Loucy (cell line): Measurements from ENCODE around the gene ARHGAP35.

Source experiments
- H2AFZ ChIP-seq: fragments of 200-600 bp; sonication (generic); 2 replicates; pipeline ENCODE4 v1.6.0; 2016; ENCODE audit warnings: antibody characterized with exemption, mild to moderate bottlenecking, low read length, moderate library complexity
- H3F3A ChIP-seq: fragments of 200-600 bp; 2 replicates; pipeline ENCODE4 v1.6.0; 2016; ENCODE audit warnings: antibody characterized with exemption, low read depth, mild to moderate bottlenecking
- H3K27me3 ChIP-seq: fragments of 200-600 bp; sonication (generic); 2 replicates; pipeline ENCODE4 v1.6.1; 2014; ENCODE audit warnings: low read length, mild to moderate bottlenecking; ENCODE audit not compliant: insufficient read depth, poor library complexity, severe bottlenecking
- H3K36me3 ChIP-seq: fragments of 200-600 bp; sonication (generic); 2 replicates; pipeline ENCODE4 v1.6.1; 2016; ENCODE audit warnings: low read length; ENCODE audit not compliant: insufficient read depth
- H3K4me1 ChIP-seq: fragments of 200-600 bp; sonication (generic); 2 replicates; pipeline ENCODE4 v1.5.1; 2014; ENCODE audit warnings: low read length, mild to moderate bottlenecking; ENCODE audit not compliant: insufficient read depth, poor library complexity, severe bottlenecking
- H3K4me2 ChIP-seq: fragments of 200-600 bp; sonication (generic); 2 replicates; pipeline ENCODE4 v1.6.0; 2014; ENCODE audit warnings: antibody characterized with exemption, low read length, low read depth, mild to moderate bottlenecking; ENCODE audit not compliant: poor library complexity, severe bottlenecking
- H3K4me3 ChIP-seq: fragments of 200-600 bp; sonication (generic); 2 replicates; pipeline ENCODE4 v1.5.1; 2014; ENCODE audit warnings: low read length, mild to moderate bottlenecking, mixed read lengths; ENCODE audit not compliant: poor library complexity, severe bottlenecking
- H3K79me2 ChIP-seq: fragments of 200-600 bp; sonication (generic); 2 replicates; pipeline ENCODE4 v1.6.1; 2014; ENCODE audit warnings: low read length; ENCODE audit not compliant: insufficient read depth
- H3K9ac ChIP-seq: fragments of 200-600 bp; sonication (generic); 2 replicates; pipeline ENCODE4 v1.6.0; 2014; ENCODE audit warnings: mild to moderate bottlenecking, low read depth, low read length, moderate library complexity; ENCODE audit not compliant: poor library complexity, severe bottlenecking
- H3K9me2 ChIP-seq: fragments of 200-600 bp; sonication (generic); replicated peaks from 2 replicates; pipeline ENCODE4 v1.6.1; 2016; ENCODE audit warnings: low read depth, low read length, mixed read lengths
- H3K9me3 ChIP-seq: fragments of 200-600 bp; sonication (generic); 2 replicates; pipeline ENCODE4 v1.6.1; 2014; ENCODE audit warnings: mild to moderate bottlenecking, antibody characterized with exemption, low read length, low read depth; ENCODE audit not compliant: insufficient read depth
- H4K20me1 ChIP-seq: fragments of 200-600 bp; sonication (generic); 2 replicates; pipeline ENCODE4 v1.6.0; 2014; ENCODE audit warnings: antibody characterized with exemption, low read length, mild to moderate bottlenecking; ENCODE audit not compliant: insufficient read depth, poor library complexity, severe bottlenecking
- EZH2phosphoT487 ChIP-seq: fragments of 200-600 bp; IDR thresholded peaks from 2 replicates; pipeline ENCODE4 v1.6.1; 2018; ENCODE audit warnings: antibody characterized with exemption, mild to moderate bottlenecking, moderate library complexity, borderline replicate concordance
- TF ChIP-seq, protein P1 (sequence below): fragments of 200-600 bp; sonication (generic); conservative IDR thresholded peaks from 2 replicates; pipeline ENCODE4 v1.5.1; 2014; ENCODE audit warnings: mild to moderate bottlenecking, antibody characterized with exemption, low read length

Gene ARHGAP35

GRCh38 chr19:46859637-46860124 lies 1.1 kb upstream of the ARHGAP35 start:
- Histone ChIP-seq H3K79me2 (peaks cover 42% of the 10 kb centered on the region), H3K9ac (peak overlapping the region; percentile 48), H3K27me3 (no peaks in the 10 kb centered on the region), H3K4me3 (peak overlapping the region; percentile 74), H2AFZ (peak overlapping the region; percentile 5; the same call in 1 of the 2 replicates), H3F3A (peaks cover 6% of the 10 kb centered on the region; the same call in 1 of the 2 replicates), H3K4me2 (peak overlapping the region; percentile 80), H3K9me3 (no peaks in the 10 kb centered on the region), H3K36me3 (no peaks in the 10 kb centered on the region), H3K9me2 (no peaks in the 10 kb centered on the region), H3K4me1 (peaks cover 33% of the 10 kb centered on the region), H4K20me1 (peaks cover 37% of the 10 kb centered on the region)
- no peak for TF ChIP-seq EZH2phosphoT487
- TF ChIP-seq, protein P1, sequence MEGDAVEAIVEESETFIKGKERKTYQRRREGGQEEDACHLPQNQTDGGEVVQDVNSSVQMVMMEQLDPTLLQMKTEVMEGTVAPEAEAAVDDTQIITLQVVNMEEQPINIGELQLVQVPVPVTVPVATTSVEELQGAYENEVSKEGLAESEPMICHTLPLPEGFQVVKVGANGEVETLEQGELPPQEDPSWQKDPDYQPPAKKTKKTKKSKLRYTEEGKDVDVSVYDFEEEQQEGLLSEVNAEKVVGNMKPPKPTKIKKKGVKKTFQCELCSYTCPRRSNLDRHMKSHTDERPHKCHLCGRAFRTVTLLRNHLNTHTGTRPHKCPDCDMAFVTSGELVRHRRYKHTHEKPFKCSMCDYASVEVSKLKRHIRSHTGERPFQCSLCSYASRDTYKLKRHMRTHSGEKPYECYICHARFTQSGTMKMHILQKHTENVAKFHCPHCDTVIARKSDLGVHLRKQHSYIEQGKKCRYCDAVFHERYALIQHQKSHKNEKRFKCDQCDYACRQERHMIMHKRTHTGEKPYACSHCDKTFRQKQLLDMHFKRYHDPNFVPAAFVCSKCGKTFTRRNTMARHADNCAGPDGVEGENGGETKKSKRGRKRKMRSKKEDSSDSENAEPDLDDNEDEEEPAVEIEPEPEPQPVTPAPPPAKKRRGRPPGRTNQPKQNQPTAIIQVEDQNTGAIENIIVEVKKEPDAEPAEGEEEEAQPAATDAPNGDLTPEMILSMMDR = no peak

GRCh38 chr19:46860125-46860845 lies 512 bp upstream of the ARHGAP35 start:
- Histone ChIP-seq H3K4me2 (peak overlapping the region; percentile 80), H3K27me3 (no peaks in the 10 kb centered on the region), H3K4me1 (peaks cover 35% of the 10 kb centered on the region), H3K9ac (peak overlapping the region; percentile 95), H3K9me3 (no peaks in the 10 kb centered on the region), H4K20me1 (peaks cover 43% of the 10 kb centered on the region), H3K36me3 (no peaks in the 10 kb centered on the region), H3K79me2 (peaks cover 48% of the 10 kb centered on the region), H3F3A (peaks cover 6% of the 10 kb centered on the region; the same call in 1 of the 2 replicates), H2AFZ (peak overlapping the region; percentile 77), H3K9me2 (no peaks in the 10 kb centered on the region), H3K4me3 (peak overlapping the region; percentile 74)
- TF ChIP-seq, protein P1 = no peak
- TF ChIP-seq EZH2phosphoT487 = no peak

GRCh38 chr19:46861691-46862502 lies 1.1 kb downstream of the ARHGAP35 start:
- Histone ChIP-seq H3K4me1 (peaks cover 47% of the 10 kb centered on the region), H3K4me3 (peak overlapping the region; percentile 99), H3F3A (peaks cover 6% of the 10 kb centered on the region; the same call in 1 of the 2 replicates), H3K9me3 (no peaks in the 10 kb centered on the region), H3K36me3 (no peaks in the 10 kb centered on the region), H3K79me2 (peaks cover 64% of the 10 kb centered on the region), H3K4me2 (peak overlapping the region; percentile 97), H3K27me3 (no peaks in the 10 kb centered on the region), H3K9me2 (no peaks in the 10 kb centered on the region), H4K20me1 (peaks cover 59% of the 10 kb centered on the region), H3K9ac (peak overlapping the region; percentile 77), H2AFZ (no peak overlapping the region)
- TF ChIP-seq, protein P1 = no peak
- TF ChIP-seq EZH2phosphoT487 = no peak
